ENCODE results near the gene DAB1. TPM values are rescaled to one million over a fixed set of nuclear protein-coding genes. Genes with fewer than 3 reads are reported as not detected.

DAB1 gene
- total RNA-seq, 1 experiment from 2014 or later, result not detected

- no peak for DNase-seq (ENCODE audit: low read depth, low spot score)
- Histone ChIP-seq H4K20me1 (ENCODE audit: insufficient read depth) (no peaks in the 10 kb centered on the region), H3K9me2 (ENCODE audit: insufficient read depth) (no peaks in the 10 kb centered on the region), H3K4me1 (ENCODE audit: control insufficient read depth in 1 of 2, insufficient read depth in 2 of 2, low read length in 2 of 2) (no peaks in the 10 kb centered on the region), H2AFZ (ENCODE audit: low read depth, low read length, poor library complexity, severe bottlenecking) (no peak overlapping the region), H3K27me3 (ENCODE audit: insufficient read depth, low read length) (no peaks in the 10 kb centered on the region; the same call in 1 of the 2 replicates), H3K79me2 (ENCODE audit: insufficient read depth, low read length) (no peaks in the 10 kb centered on the region), H3K9me3 (ENCODE audit: control insufficient read depth in 1 of 2, insufficient read depth in 1 of 2, low read depth in 1 of 2, low read length in 2 of 2) (no peaks in the 10 kb centered on the region), H3K27ac (ENCODE audit: low read depth, low read length) (no peak overlapping the region), H3K36me3 (ENCODE audit: control insufficient read depth in 1 of 2, insufficient read depth in 2 of 2, low read length in 2 of 2) (no peaks in the 10 kb centered on the region), H3K4me2 (ENCODE audit: low read length) (no peak overlapping the region), H3K9ac (ENCODE audit: low read length) (no peak overlapping the region), H3K4me3 (replicated peaks in 1 of 2; ENCODE audit: low read depth in 1 of 2, low read length in 2 of 2) (no peak overlapping the region)
- CTCF ChIA-PET, result no interaction called here
- no TSS peak for BruUV-seq (replicated peaks)
- TF ChIP-seq ZFX (IDR thresholded peaks at IDR 0.05) (no peak), ELF1 (IDR thresholded peaks at IDR 0.05; ENCODE audit: borderline replicate concordance, low read depth) (no peak)
- POLR2A ChIA-PET, result no interaction called here
- intact Hi-C loops (cut with micrococcal nuclease), result no loop called here
- RAD21 ChIA-PET (ENCODE audit: low non-redundant PET in 1 of 2, low total read pairs in 2 of 2, uncharacterized antibody in 2 of 2, unreplicated experiment in 2 of 2), result no interaction called here
- ATAC-seq, result no peak
Measured at GRCh38 chr1:57229998-57230397, 193.9 kb downstream of the DAB1 start.

GRCh38 chr1:57229076-57229475, 194.8 kb downstream of the DAB1 start:
- ChIA-PET CTCF (no interaction called here), POLR2A (no interaction called here), RAD21 (ENCODE audit: low non-redundant PET in 1 of 2, low total read pairs in 2 of 2, uncharacterized antibody in 2 of 2, unreplicated experiment in 2 of 2) (no interaction called here)
- Histone ChIP-seq H3K4me2 (ENCODE audit: low read length) (no peak overlapping the region), H3K9me3 (ENCODE audit: control insufficient read depth in 1 of 2, insufficient read depth in 1 of 2, low read depth in 1 of 2, low read length in 2 of 2) (no peaks in the 10 kb centered on the region), H3K36me3 (ENCODE audit: control insufficient read depth in 1 of 2, insufficient read depth in 2 of 2, low read length in 2 of 2) (no peaks in the 10 kb centered on the region), H4K20me1 (ENCODE audit: insufficient read depth) (no peaks in the 10 kb centered on the region), H3K9me2 (ENCODE audit: insufficient read depth) (no peaks in the 10 kb centered on the region), H3K79me2 (ENCODE audit: insufficient read depth, low read length) (no peaks in the 10 kb centered on the region), H3K27ac (ENCODE audit: low read depth, low read length) (no peak overlapping the region), H3K27me3 (ENCODE audit: insufficient read depth, low read length) (no peaks in the 10 kb centered on the region; the same call in 1 of the 2 replicates), H3K4me3 (replicated peaks in 1 of 2; ENCODE audit: low read depth in 1 of 2, low read length in 2 of 2) (no peak overlapping the region), H3K9ac (ENCODE audit: low read length) (no peak overlapping the region), H2AFZ (ENCODE audit: low read depth, low read length, poor library complexity, severe bottlenecking) (no peak overlapping the region), H3K4me1 (ENCODE audit: control insufficient read depth in 1 of 2, insufficient read depth in 2 of 2, low read length in 2 of 2) (no peaks in the 10 kb centered on the region)
- BruUV-seq (replicated peaks), result no TSS peak
- no peak for TF ChIP-seq POLR2A (IDR thresholded peaks at IDR 0.05; ENCODE audit: borderline replicate concordance, extremely low read depth, insufficient read depth, insufficient read length)
- no peak for TF ChIP-seq TCF7L2 (IDR thresholded peaks at IDR 0.05; ENCODE audit: borderline replicate concordance, extremely low read depth, insufficient read depth, insufficient read length)
- TF ChIP-seq CTCF (IDR thresholded peaks at IDR 0.05 in 2 of 3, conservative IDR thresholded peaks at IDR 0.05 in 1 of 3; ENCODE audit: borderline replicate concordance in 1 of 3, insufficient read depth in 1 of 3, low read depth in 2 of 3, low read length in 2 of 3), result no peak
- TF ChIP-seq JUND (IDR thresholded peaks at IDR 0.05), result no peak
- TF ChIP-seq YY1 (IDR thresholded peaks at IDR 0.05; ENCODE audit: extremely low read depth, insufficient replicate concordance, low read depth, low read length), result no peak
- no peak for TF ChIP-seq ATF3 (IDR thresholded peaks at IDR 0.05)
- TF ChIP-seq SIN3A (IDR thresholded peaks at IDR 0.05; ENCODE audit: low read depth), result no peak
- TF ChIP-seq ZNF274 (IDR thresholded peaks at IDR 0.05; ENCODE audit: low read depth, low read length), result no peak
- no peak for TF ChIP-seq MAX (IDR thresholded peaks at IDR 0.05)
- no peak for TF ChIP-seq EZH2phosphoT487 (IDR thresholded peaks at IDR 0.05; ENCODE audit: borderline replicate concordance)
- no peak for TF ChIP-seq RAD21 (IDR thresholded peaks at IDR 0.05; ENCODE audit: low read depth)
- no peak for TF ChIP-seq ELF1 (IDR thresholded peaks at IDR 0.05; ENCODE audit: borderline replicate concordance, low read depth)
- TF ChIP-seq CEBPB (IDR thresholded peaks at IDR 0.05; ENCODE audit: low read depth), result no peak
- TF ChIP-seq CBX3 (IDR thresholded peaks at IDR 0.05; ENCODE audit: low read depth), result no peak
- DNase-seq (ENCODE audit: low read depth, low spot score), result no peak
- intact Hi-C loops (cut with micrococcal nuclease), result no loop called here
- no peak for ATAC-seq

Measured in HCT116 (cell line).